GM13976 (cell line): ENCODE data around the gene SPEF2.
"Not testable (repeated sequence)": the region's sequence is repeated elsewhere in the genome, so short reads cannot be mapped to it uniquely, and the experiment has no call there.

Source experiments
- DNase-seq: peaks from one replicate; pipeline ENCODE4 v3.0.0; 2012; ENCODE audit warnings: low spot score
- in situ Hi-C: fragments of 300-500 bp; cut with MboI; formaldehyde crosslinking; loops from one replicate; pipeline ENCODE4 v1.12.0; 2022; ENCODE audit warnings: low sequenced_read_pairs, mixed read lengths, inconsistent platforms; ENCODE audit not compliant: unreplicated experiment
- TF ChIP-seq, protein P1 (sequence below): IDR thresholded peaks from 2 replicates; pipeline ENCODE4 v1.5.1; 2012; ENCODE audit warnings: borderline replicate concordance, mild to moderate bottlenecking; ENCODE audit not compliant: insufficient read depth; ENCODE audit errors: extremely low read depth, missing control alignments, control extremely low read depth

Gene SPEF2

DNA sequence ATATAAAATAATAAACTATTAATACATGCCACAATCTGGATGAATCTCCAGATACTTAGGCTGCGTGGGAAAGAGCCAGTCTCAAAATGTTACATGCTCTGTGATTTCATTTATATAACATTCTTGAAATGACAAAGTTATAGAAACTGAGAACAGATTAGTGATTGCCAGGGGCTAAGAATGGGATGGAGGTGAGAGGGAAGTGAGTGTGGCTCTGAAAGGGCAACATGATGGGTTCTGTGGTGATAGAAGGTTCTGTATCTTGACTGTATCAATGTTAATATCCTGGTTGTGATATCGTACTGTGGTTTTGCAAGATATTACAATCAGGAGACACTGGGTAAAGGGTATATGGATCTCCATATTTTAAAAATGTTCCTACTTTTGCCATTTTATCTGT, 50.7 kb downstream of the SPEF2 start:
- in situ Hi-C loops, result no loop called here
- TF ChIP-seq, protein P1, sequence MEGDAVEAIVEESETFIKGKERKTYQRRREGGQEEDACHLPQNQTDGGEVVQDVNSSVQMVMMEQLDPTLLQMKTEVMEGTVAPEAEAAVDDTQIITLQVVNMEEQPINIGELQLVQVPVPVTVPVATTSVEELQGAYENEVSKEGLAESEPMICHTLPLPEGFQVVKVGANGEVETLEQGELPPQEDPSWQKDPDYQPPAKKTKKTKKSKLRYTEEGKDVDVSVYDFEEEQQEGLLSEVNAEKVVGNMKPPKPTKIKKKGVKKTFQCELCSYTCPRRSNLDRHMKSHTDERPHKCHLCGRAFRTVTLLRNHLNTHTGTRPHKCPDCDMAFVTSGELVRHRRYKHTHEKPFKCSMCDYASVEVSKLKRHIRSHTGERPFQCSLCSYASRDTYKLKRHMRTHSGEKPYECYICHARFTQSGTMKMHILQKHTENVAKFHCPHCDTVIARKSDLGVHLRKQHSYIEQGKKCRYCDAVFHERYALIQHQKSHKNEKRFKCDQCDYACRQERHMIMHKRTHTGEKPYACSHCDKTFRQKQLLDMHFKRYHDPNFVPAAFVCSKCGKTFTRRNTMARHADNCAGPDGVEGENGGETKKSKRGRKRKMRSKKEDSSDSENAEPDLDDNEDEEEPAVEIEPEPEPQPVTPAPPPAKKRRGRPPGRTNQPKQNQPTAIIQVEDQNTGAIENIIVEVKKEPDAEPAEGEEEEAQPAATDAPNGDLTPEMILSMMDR, result no peak
- no peak for DNase-seq

DNA sequence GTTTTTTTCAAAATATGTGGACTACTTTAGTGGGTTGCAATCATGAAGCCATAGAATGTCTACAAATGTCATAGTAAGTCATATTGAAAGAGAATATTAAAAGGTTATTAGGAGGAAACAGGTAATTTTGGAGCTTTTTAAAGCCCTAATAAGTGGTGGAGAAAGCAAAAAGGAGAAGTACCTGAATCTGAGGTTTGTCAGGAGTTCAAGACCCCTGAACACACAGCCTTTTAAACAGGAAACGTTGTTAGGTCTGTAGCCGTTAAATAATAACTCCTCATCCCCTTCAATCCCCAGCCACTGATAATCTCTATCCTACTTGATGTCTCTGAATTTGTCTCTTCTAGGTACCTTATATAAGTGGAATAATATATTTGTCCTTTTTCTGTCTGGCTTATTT, 51.1 kb downstream of the SPEF2 start:
- in situ Hi-C loops, result no loop called here
- TF ChIP-seq, protein P1, result no peak
- no peak for DNase-seq

DNA sequence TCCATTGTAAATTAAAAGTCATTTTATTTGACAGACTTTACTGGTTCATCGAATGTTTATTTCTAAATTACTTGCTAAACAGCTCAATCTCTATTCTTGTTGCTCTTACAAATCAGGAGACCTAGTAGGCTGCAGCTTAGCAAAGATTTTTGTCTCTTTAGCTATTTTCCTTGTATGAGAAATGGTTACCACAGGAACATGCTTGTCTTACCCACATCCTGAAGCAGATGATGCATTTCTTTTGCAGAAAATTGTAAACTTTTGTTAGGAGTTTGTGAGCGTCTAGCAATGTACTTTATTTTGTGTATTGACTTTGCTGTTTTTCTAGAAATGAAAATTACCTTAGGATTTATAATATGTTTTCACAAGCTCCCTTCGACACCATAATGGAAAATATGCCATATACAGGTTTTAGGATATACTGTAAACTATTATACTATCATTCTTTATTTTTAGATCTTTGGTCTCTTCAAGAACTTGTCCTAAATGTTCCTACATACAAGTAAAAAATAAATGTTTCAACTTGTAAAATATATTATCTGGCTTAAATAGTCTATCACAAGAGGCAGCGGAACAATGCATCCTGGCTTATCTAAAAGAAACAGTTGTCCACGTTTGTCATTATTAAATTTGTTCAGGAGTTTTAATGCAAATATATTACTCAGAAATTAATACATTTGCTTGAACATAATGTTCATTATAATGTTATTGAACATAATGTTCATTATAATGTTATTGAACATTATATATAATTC, 54.1 kb downstream of the SPEF2 start:
- TF ChIP-seq, protein P1, result no peak
- in situ Hi-C loops, result no loop called here
- no peak for DNase-seq

DNA sequence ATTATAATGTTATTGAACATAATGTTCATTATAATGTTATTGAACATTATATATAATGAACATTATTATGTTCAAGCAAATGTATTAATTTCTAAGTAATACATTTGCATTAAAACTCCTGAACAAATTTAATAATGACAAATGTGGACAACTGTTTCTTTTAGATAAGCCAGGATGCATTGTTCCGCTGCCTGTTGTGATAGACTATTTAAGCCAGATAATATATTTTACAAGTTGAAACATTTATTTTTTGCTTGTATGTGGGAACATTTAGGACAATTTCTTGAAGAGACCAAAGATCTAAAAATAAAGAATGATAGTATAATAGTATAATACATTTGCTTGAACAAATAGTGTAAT, 54.6 kb downstream of the SPEF2 start:
- DNase-seq, in situ Hi-C loops: not testable (repeated sequence)

DNA sequence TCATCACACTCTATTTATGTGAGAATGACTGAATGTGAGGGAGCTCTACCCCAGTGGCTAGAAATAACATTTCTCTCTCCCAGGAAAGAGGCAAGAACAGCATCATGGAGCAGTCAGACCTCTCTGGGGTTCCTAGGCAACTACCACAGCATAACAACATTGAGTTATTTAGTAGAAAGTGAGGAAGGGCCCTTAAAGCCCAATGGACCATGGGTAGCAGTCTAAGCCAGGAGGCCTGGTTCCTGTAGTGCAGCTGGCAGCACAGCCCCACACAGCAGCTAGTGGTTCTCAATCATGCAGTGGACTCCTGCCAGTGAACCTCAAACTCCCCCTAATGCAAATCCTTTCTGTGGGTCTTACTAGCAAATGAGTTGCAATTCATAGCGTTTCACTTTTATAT, 55.3 kb downstream of the SPEF2 start:
- in situ Hi-C loops, result no loop called here
- TF ChIP-seq, protein P1, result no peak
- no peak for DNase-seq

DNA sequence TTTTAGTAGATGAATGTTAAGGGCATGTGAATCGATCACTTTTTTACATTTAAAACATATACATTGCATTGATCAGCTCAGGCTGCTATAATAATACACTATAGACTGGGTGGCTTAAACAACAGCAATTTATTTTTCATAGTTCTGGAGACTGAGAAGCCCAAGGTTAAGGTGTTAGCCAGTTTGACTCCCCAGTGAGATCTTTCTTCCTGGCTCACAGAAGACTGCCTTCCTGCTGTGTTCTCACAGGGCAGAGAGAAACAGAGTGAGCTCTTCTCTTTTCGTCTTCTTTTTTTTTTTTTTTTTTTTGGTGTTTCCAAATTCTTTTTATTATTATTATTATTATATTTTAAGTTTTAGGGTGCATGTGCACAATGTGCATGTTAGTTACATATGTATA, 56.4 kb downstream of the SPEF2 start:
- TF ChIP-seq, protein P1, result no peak
- in situ Hi-C loops, result no loop called here
- DNase-seq, result no peak

DNA sequence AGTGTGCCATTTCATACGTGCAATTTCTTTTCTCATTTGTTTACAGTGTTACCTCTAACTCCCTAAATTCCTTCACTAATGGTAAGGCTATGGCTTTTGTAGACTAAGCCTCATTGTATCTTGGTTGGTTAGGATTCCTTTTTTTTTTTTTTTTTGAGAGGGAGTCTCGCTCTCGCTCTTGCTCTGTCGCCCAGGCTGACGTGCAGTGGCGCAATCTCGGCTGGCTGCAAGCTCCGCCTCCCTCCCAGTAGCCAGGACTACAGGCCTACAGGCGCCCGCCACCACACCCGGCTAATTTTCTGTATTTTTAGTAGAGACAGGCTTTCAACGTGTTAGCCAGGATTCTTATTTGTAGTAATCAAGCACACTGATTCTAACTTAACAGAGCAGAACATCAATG, 57.7 kb downstream of the SPEF2 start:
- TF ChIP-seq, protein P1, result no peak
- in situ Hi-C loops, result no loop called here
- no peak for DNase-seq
